Activated naive CD4-positive, alpha-beta T cell treated with anti-CD3 and anti-CD28 coated beads, Interleukin-2, amount 50 U/mL, for 24 hours (primary cell): ENCODE data around the gene SCLY.

Experiments used
- H3K27ac Mint-ChIP-seq: one replicate; pipeline ENCODE4 v1.8.0; 2021; ENCODE audit warnings: mild to moderate bottlenecking, mixed read lengths
- H3K27me3 Mint-ChIP-seq: one replicate; pipeline ENCODE4 v1.8.0; 2021; ENCODE audit warnings: mixed read lengths
- H3K36me3 Mint-ChIP-seq: one replicate; pipeline ENCODE4 v1.8.0; 2021; ENCODE audit warnings: mixed read lengths
- H3K4me1 Mint-ChIP-seq: one replicate; pipeline ENCODE4 v1.8.0; 2021; ENCODE audit warnings: mixed read lengths
- H3K4me3 Mint-ChIP-seq: one replicate; pipeline ENCODE4 v1.8.0; 2021; ENCODE audit warnings: mild to moderate bottlenecking, mixed read lengths
- H3K9me3 Mint-ChIP-seq: one replicate; pipeline ENCODE4 v1.8.0; 2021; ENCODE audit warnings: mixed read lengths

SCLY gene

GRCh38 chr2:238081150-238081549 is 20.3 kb downstream of the SCLY start:
- Mint-ChIP-seq H3K27me3 (no peaks in the 10 kb centered on the region), H3K9me3 (peaks cover 5% of the 10 kb centered on the region), H3K36me3 (peaks cover 31% of the 10 kb centered on the region), H3K27ac (no peak overlapping the region), H3K4me3 (no peak overlapping the region), H3K4me1 (no peaks in the 10 kb centered on the region)

- no peak overlapping the region for H3K27ac Mint-ChIP-seq
- H3K36me3 Mint-ChIP-seq = peaks cover 29% of the 10 kb centered on the region
- no peaks in the 10 kb centered on the region for H3K27me3 Mint-ChIP-seq
- peaks cover 5% of the 10 kb centered on the region for H3K9me3 Mint-ChIP-seq
- no peaks in the 10 kb centered on the region for H3K4me1 Mint-ChIP-seq
- no peak overlapping the region for H3K4me3 Mint-ChIP-seq
Measured at GRCh38 chr2:238081561-238081960, 20.8 kb downstream of the SCLY start.

- Mint-ChIP-seq H3K9me3 (peaks cover under 1% of the 10 kb centered on the region), H3K36me3 (peaks cover 25% of the 10 kb centered on the region), H3K27me3 (no peaks in the 10 kb centered on the region), H3K4me1 (no peaks in the 10 kb centered on the region), H3K4me3 (no peak overlapping the region), H3K27ac (no peak overlapping the region)
Measured at GRCh38 chr2:238082151-238082550, 21.4 kb downstream of the SCLY start.

- no peak overlapping the region for H3K27ac Mint-ChIP-seq
- peaks cover 21% of the 10 kb centered on the region for H3K36me3 Mint-ChIP-seq
- no peaks in the 10 kb centered on the region for H3K9me3 Mint-ChIP-seq
- no peaks in the 10 kb centered on the region for H3K4me1 Mint-ChIP-seq
- H3K4me3 Mint-ChIP-seq = no peak overlapping the region
- no peaks in the 10 kb centered on the region for H3K27me3 Mint-ChIP-seq
Measured at GRCh38 chr2:238082827-238083226, 22.0 kb downstream of the SCLY start.

GRCh38 chr2:238083919-238084318 is 23.1 kb downstream of the SCLY start:
- no peaks in the 10 kb centered on the region for H3K27me3 Mint-ChIP-seq
- peaks cover 15% of the 10 kb centered on the region for H3K36me3 Mint-ChIP-seq
- no peak overlapping the region for H3K4me3 Mint-ChIP-seq

GRCh38 chr2:238084761-238085160 is 24.0 kb downstream of the SCLY start:
- Mint-ChIP-seq H3K27ac (no peak overlapping the region), H3K36me3 (peaks cover 14% of the 10 kb centered on the region), H3K4me1 (no peaks in the 10 kb centered on the region), H3K9me3 (no peaks in the 10 kb centered on the region), H3K4me3 (no peak overlapping the region), H3K27me3 (no peaks in the 10 kb centered on the region)

More at GRCh38 chr2:238083919-238084318, 23.1 kb downstream of the SCLY start:
- no peaks in the 10 kb centered on the region for H3K9me3 Mint-ChIP-seq
- H3K4me1 Mint-ChIP-seq = no peaks in the 10 kb centered on the region
- H3K27ac Mint-ChIP-seq = no peak overlapping the region

GRCh38 chr2:238085899-238086298 is 25.1 kb downstream of the SCLY start:
- no peaks in the 10 kb centered on the region for H3K4me1 Mint-ChIP-seq
- H3K27ac Mint-ChIP-seq = no peak overlapping the region
- H3K4me3 Mint-ChIP-seq = no peak overlapping the region
- H3K9me3 Mint-ChIP-seq = no peaks in the 10 kb centered on the region
- peaks cover 12% of the 10 kb centered on the region for H3K36me3 Mint-ChIP-seq
- no peaks in the 10 kb centered on the region for H3K27me3 Mint-ChIP-seq

GRCh38 chr2:238087211-238087610 is 26.4 kb downstream of the SCLY start:
- no peak overlapping the region for H3K27ac Mint-ChIP-seq
- no peaks in the 10 kb centered on the region for H3K9me3 Mint-ChIP-seq
- H3K27me3 Mint-ChIP-seq = no peaks in the 10 kb centered on the region
- H3K36me3 Mint-ChIP-seq = peaks cover 13% of the 10 kb centered on the region
- no peak overlapping the region for H3K4me3 Mint-ChIP-seq
- no peaks in the 10 kb centered on the region for H3K4me1 Mint-ChIP-seq

GRCh38 chr2:238090887-238091286 is 30.1 kb downstream of the SCLY start:
- no peaks in the 10 kb centered on the region for H3K27me3 Mint-ChIP-seq
- H3K4me3 Mint-ChIP-seq = no peak overlapping the region
- H3K9me3 Mint-ChIP-seq = no peaks in the 10 kb centered on the region
- H3K4me1 Mint-ChIP-seq = no peaks in the 10 kb centered on the region
- H3K27ac Mint-ChIP-seq = no peak overlapping the region
- peaks cover 6% of the 10 kb centered on the region for H3K36me3 Mint-ChIP-seq

- no peak overlapping the region for H3K4me3 Mint-ChIP-seq
- no peaks in the 10 kb centered on the region for H3K27me3 Mint-ChIP-seq
- peak overlapping the region; percentile 17 for H3K27ac Mint-ChIP-seq
- no peaks in the 10 kb centered on the region for H3K9me3 Mint-ChIP-seq
- H3K4me1 Mint-ChIP-seq = no peaks in the 10 kb centered on the region
- H3K36me3 Mint-ChIP-seq = peaks cover 6% of the 10 kb centered on the region
Measured at GRCh38 chr2:238091436-238092060, 30.7 kb downstream of the SCLY start.

- no peaks in the 10 kb centered on the region for H3K27me3 Mint-ChIP-seq
- H3K36me3 Mint-ChIP-seq = peaks cover 6% of the 10 kb centered on the region
- no peaks in the 10 kb centered on the region for H3K4me1 Mint-ChIP-seq
- peak overlapping the region; percentile 35 for H3K27ac Mint-ChIP-seq
- no peak overlapping the region for H3K4me3 Mint-ChIP-seq
- H3K9me3 Mint-ChIP-seq = no peaks in the 10 kb centered on the region
Measured at GRCh38 chr2:238092486-238093035, 31.8 kb downstream of the SCLY start.

GRCh38 chr2:238093181-238094140 is 32.7 kb downstream of the SCLY start:
- H3K4me3 Mint-ChIP-seq = no peak overlapping the region
- peaks cover 6% of the 10 kb centered on the region for H3K36me3 Mint-ChIP-seq
- H3K27me3 Mint-ChIP-seq = no peaks in the 10 kb centered on the region
- H3K4me1 Mint-ChIP-seq = no peaks in the 10 kb centered on the region
- peak overlapping the region; percentile 35 for H3K27ac Mint-ChIP-seq
- no peaks in the 10 kb centered on the region for H3K9me3 Mint-ChIP-seq

- Mint-ChIP-seq H3K4me3 (no peak overlapping the region), H3K9me3 (no peaks in the 10 kb centered on the region), H3K27ac (no peak overlapping the region), H3K4me1 (peaks cover 3% of the 10 kb centered on the region), H3K27me3 (no peaks in the 10 kb centered on the region), H3K36me3 (peaks cover 6% of the 10 kb centered on the region)
Measured at GRCh38 chr2:238094438-238095022, 33.7 kb downstream of the SCLY start.

GRCh38 chr2:238095143-238095542 is 34.3 kb downstream of the SCLY start:
- Mint-ChIP-seq H3K27me3 (no peaks in the 10 kb centered on the region), H3K27ac (no peak overlapping the region), H3K4me3 (no peak overlapping the region), H3K9me3 (no peaks in the 10 kb centered on the region), H3K36me3 (peaks cover 6% of the 10 kb centered on the region), H3K4me1 (peaks cover 3% of the 10 kb centered on the region)

GRCh38 chr2:238096311-238097011 is 35.7 kb downstream of the SCLY start:
- Mint-ChIP-seq H3K36me3 (peaks cover 4% of the 10 kb centered on the region), H3K4me1 (peaks cover 3% of the 10 kb centered on the region), H3K27me3 (no peaks in the 10 kb centered on the region), H3K4me3 (no peak overlapping the region), H3K9me3 (no peaks in the 10 kb centered on the region), H3K27ac (no peak overlapping the region)
